Mucosa of stomach (tissue), 1 donor: ENCODE results near the gene ROPN1.
"Not testable (repeated sequence)": the region's sequence is repeated elsewhere in the genome, so short reads cannot be mapped to it uniquely, and the experiment has no call there.

ENCODE experiments used
- H3K27me3 ChIP-seq: one replicate; pipeline ENCODE4 v1.7.0; 2013; ENCODE audit warnings: mild to moderate bottlenecking, low read length; ENCODE audit not compliant: control insufficient read depth, insufficient read depth
- H3K36me3 ChIP-seq: one replicate; pipeline ENCODE4 v1.7.0; 2013; ENCODE audit warnings: low read length; ENCODE audit not compliant: control insufficient read depth, insufficient read depth
- H3K4me1 ChIP-seq: one replicate; pipeline ENCODE4 v1.7.0; 2013; ENCODE audit warnings: mild to moderate bottlenecking, low read length; ENCODE audit not compliant: control insufficient read depth, insufficient read depth
- H3K4me3 ChIP-seq: one replicate; pipeline ENCODE4 v1.7.0; 2013; ENCODE audit warnings: low read length
- H3K9ac ChIP-seq: one replicate; pipeline ENCODE4 v1.7.0; 2013; ENCODE audit warnings: mild to moderate bottlenecking, low read length, moderate library complexity
- H3K9me3 ChIP-seq: one replicate; pipeline ENCODE4 v1.7.0; 2013; ENCODE audit warnings: mild to moderate bottlenecking, low read length, moderate library complexity; ENCODE audit not compliant: control insufficient read depth
- donor health status: Pancreatic carcinoma.

Gene ROPN1

GRCh38 chr3:123991730-123992588 is at the start of gene ROPN1:
TSS of gene ROPN1 (minus strand) at chr3:123992124. CDS start at chr3:123980481, 11,643 bp downstream.
- not testable (repeated sequence) for H3K36me3 ChIP-seq, H3K9ac ChIP-seq, H3K4me3 ChIP-seq, H3K4me1 ChIP-seq, H3K9me3 ChIP-seq, H3K27me3 ChIP-seq

- Histone ChIP-seq H3K4me1 (peaks cover 12% of the 10 kb centered on the region), H3K27me3 (peaks cover 29% of the 10 kb centered on the region), H3K9ac (no peak overlapping the region), H3K36me3 (no peaks in the 10 kb centered on the region), H3K4me3 (no peak overlapping the region), H3K9me3 (no peaks in the 10 kb centered on the region)
Measured at GRCh38 chr3:124041553-124041952, 49.6 kb upstream of the ROPN1 start.

- H3K9me3 ChIP-seq, result no peaks in the 10 kb centered on the region
- H3K9ac ChIP-seq, result no peak overlapping the region
- peaks cover 47% of the 10 kb centered on the region for H3K27me3 ChIP-seq
- H3K4me3 ChIP-seq, result no peak overlapping the region
- H3K4me1 ChIP-seq, result peaks cover 18% of the 10 kb centered on the region
- no peaks in the 10 kb centered on the region for H3K36me3 ChIP-seq
Measured at GRCh38 chr3:124037326-124037725, 45.4 kb upstream of the ROPN1 start.

- peaks cover 49% of the 10 kb centered on the region for H3K27me3 ChIP-seq
- H3K9ac ChIP-seq, H3K36me3 ChIP-seq, H3K4me3 ChIP-seq, H3K4me1 ChIP-seq, H3K9me3 ChIP-seq: not testable (repeated sequence)
Measured at GRCh38 chr3:124036214-124036613, 44.3 kb upstream of the ROPN1 start.

- H3K9ac ChIP-seq, result no peak overlapping the region
- no peak overlapping the region for H3K4me3 ChIP-seq
- no peaks in the 10 kb centered on the region for H3K36me3 ChIP-seq
- peaks cover 9% of the 10 kb centered on the region for H3K4me1 ChIP-seq
- no peaks in the 10 kb centered on the region for H3K9me3 ChIP-seq
- peaks cover 51% of the 10 kb centered on the region for H3K27me3 ChIP-seq
Measured at GRCh38 chr3:124035463-124036121, 43.7 kb upstream of the ROPN1 start.

GRCh38 chr3:124034844-124035152 is 42.9 kb upstream of the ROPN1 start:
- H3K4me3 ChIP-seq, result no peak overlapping the region
- peaks cover 55% of the 10 kb centered on the region for H3K27me3 ChIP-seq
- H3K9ac ChIP-seq, result no peak overlapping the region
- peaks cover 9% of the 10 kb centered on the region for H3K4me1 ChIP-seq
- H3K36me3 ChIP-seq, result no peaks in the 10 kb centered on the region
- H3K9me3 ChIP-seq, result no peaks in the 10 kb centered on the region

GRCh38 chr3:124034016-124034843 is 42.3 kb upstream of the ROPN1 start:
- Histone ChIP-seq H3K9me3 (no peaks in the 10 kb centered on the region), H3K4me1 (peaks cover 9% of the 10 kb centered on the region), H3K4me3 (no peak overlapping the region), H3K36me3 (no peaks in the 10 kb centered on the region), H3K9ac (peak overlapping the region; percentile 59), H3K27me3 (peaks cover 55% of the 10 kb centered on the region)

- Histone ChIP-seq H3K9ac (peak within 1 kb of the TSS; percentile 59), H3K4me3 (peak within 1 kb of the TSS; percentile 20), H3K27me3 (peaks cover 58% of the 10 kb centered on the region)
Measured at GRCh38 chr3:124033360-124034015, 41.6 kb upstream of the ROPN1 start, which contains the start of gene KALRN. TSS of gene KALRN (plus strand) at chr3:124033369.

GRCh38 chr3:124032881-124033359 is 41.0 kb upstream of the ROPN1 start:
- Histone ChIP-seq H3K9me3 (no peaks in the 10 kb centered on the region), H3K27me3 (peaks cover 57% of the 10 kb centered on the region), H3K9ac (peak overlapping the region; percentile 53), H3K36me3 (no peaks in the 10 kb centered on the region), H3K4me1 (peaks cover 9% of the 10 kb centered on the region), H3K4me3 (peak overlapping the region; percentile 20)

More at GRCh38 chr3:124033360-124034015, 41.6 kb upstream of the ROPN1 start, which contains the start of gene KALRN:
- H3K9me3 ChIP-seq, result no peaks in the 10 kb centered on the region
- no peaks in the 10 kb centered on the region for H3K36me3 ChIP-seq
- peaks cover 9% of the 10 kb centered on the region for H3K4me1 ChIP-seq

- H3K27me3 ChIP-seq, result peaks cover 51% of the 10 kb centered on the region
- H3K9me3 ChIP-seq, result no peaks in the 10 kb centered on the region
- H3K4me3 ChIP-seq, result peak overlapping the region; percentile 20
- no peaks in the 10 kb centered on the region for H3K36me3 ChIP-seq
- H3K9ac ChIP-seq, result peak overlapping the region; percentile 53
- peaks cover 9% of the 10 kb centered on the region for H3K4me1 ChIP-seq
Measured at GRCh38 chr3:124032311-124032880, 40.5 kb upstream of the ROPN1 start.

GRCh38 chr3:124026516-124026915 is 34.6 kb upstream of the ROPN1 start:
- Histone ChIP-seq H3K9ac (no peak overlapping the region), H3K4me3 (no peak overlapping the region), H3K9me3 (no peaks in the 10 kb centered on the region), H3K36me3 (no peaks in the 10 kb centered on the region), H3K27me3 (peaks cover 12% of the 10 kb centered on the region), H3K4me1 (no peaks in the 10 kb centered on the region)
